NOMO-1 (cell line): ENCODE results near the gene AMN.
"Not testable (repeated sequence)": the region's sequence is repeated elsewhere in the genome, so short reads cannot be mapped to it uniquely, and the experiment has no call there.

Source experiments
- DNase-seq, 2 experiments: peaks; one replicate each; lab custom pipeline; 2025; ENCODE audit not compliant: unreplicated experiment in 2 of 2; lab: John Stamatoyannopoulos, UW

Gene AMN

GRCh38 chr14:102911991-102912761 lies 10.3 kb upstream of the AMN start:
- no peak for DNase-seq

GRCh38 chr14:102913341-102914211 lies 8.9 kb upstream of the AMN start:
- DNase-seq, result no peak

GRCh38 chr14:102914474-102915291 lies 7.8 kb upstream of the AMN start:
- DNase-seq, result no peak

- no peak for DNase-seq
These were observed 7.0 kb upstream of the AMN start for GRCh38 chr14:102915292-102916110.

GRCh38 chr14:102916347-102917055 lies 6.0 kb upstream of the AMN start:
- no peak for DNase-seq

GRCh38 chr14:102917056-102917385 lies 5.4 kb upstream of the AMN start:
- no peak for DNase-seq

- DNase-seq, result peak in 1 of 2 experiments; percentile 17
These were observed 4.8 kb upstream of the AMN start for GRCh38 chr14:102917469-102918211.

- DNase-seq, result no peak
These were observed 4.0 kb upstream of the AMN start for GRCh38 chr14:102918438-102918837.

- no peak for DNase-seq
These were observed 2.0 kb upstream of the AMN start for GRCh38 chr14:102920273-102920997.

- DNase-seq, result no peak
These were observed 1.5 kb upstream of the AMN start for GRCh38 chr14:102920998-102921304.

GRCh38 chr14:102923201-102923924 lies 900 bp downstream of the AMN start:
- DNase-seq, result no peak

- no peak for DNase-seq
These were observed 1.5 kb downstream of the AMN start for GRCh38 chr14:102923925-102924486.

- no peak for DNase-seq
These were observed 2.4 kb downstream of the AMN start for GRCh38 chr14:102924632-102925588.

- DNase-seq, result no peak
These were observed 3.2 kb downstream of the AMN start for GRCh38 chr14:102925646-102926045.

GRCh38 chr14:102926104-102926503 lies 3.6 kb downstream of the AMN start:
- DNase-seq, result no peak

- DNase-seq, result not testable (repeated sequence)
These were observed 4.4 kb downstream of the AMN start for GRCh38 chr14:102926840-102927239.
